SK-N-SH treated with all-trans-retinoic acid at 6 μM for 48 hours (cell line): ENCODE measurements around the gene BUB3.

ENCODE experiments used
- ATAC-seq: fragments of 200-7000 bp; cut with Tn5 transposase; 3 replicates; pipeline ENCODE4 v1.9.1; 2020; ENCODE audit warnings: mild to moderate bottlenecking, moderate library complexity
- ARNTL ChIP-seq: fragments of 450-650 bp; formaldehyde crosslinking; IDR thresholded peaks from 2 replicates; pipeline ENCODE4 v1.5.0; 2020; ENCODE audit warnings: low read depth, mild to moderate bottlenecking, moderate library complexity, borderline replicate concordance
- BACH2 ChIP-seq: fragments of 250-450 bp; sonication (Bioruptor Pico); IDR thresholded peaks from 2 replicates; pipeline ENCODE4 v1.9.0; 2021; ENCODE audit warnings: mild to moderate bottlenecking, borderline replicate concordance
- CREB5 ChIP-seq: fragments of 250-450 bp; sonication (Bioruptor Pico); IDR thresholded peaks from 2 replicates; pipeline ENCODE4 v1.5.1; 2020; ENCODE audit warnings: low read depth, mild to moderate bottlenecking, moderate library complexity
- CSDC2 ChIP-seq: fragments of 250-450 bp; sonication (Bioruptor Pico); IDR thresholded peaks from 2 replicates; pipeline ENCODE4 v1.5.0; 2020; ENCODE audit warnings: mild to moderate bottlenecking, moderate library complexity
- CSRNP3 ChIP-seq: fragments of 250-450 bp; sonication (Bioruptor Pico); IDR thresholded peaks from 2 replicates; pipeline ENCODE4 v1.5.1; 2021; ENCODE audit warnings: mild to moderate bottlenecking, moderate library complexity
- GLIS3 ChIP-seq: fragments of 250-450 bp; sonication (Bioruptor Pico); IDR thresholded peaks from 2 replicates; pipeline ENCODE4 v1.5.0; 2020; ENCODE audit warnings: mild to moderate bottlenecking, moderate library complexity
- OSR1 ChIP-seq: fragments of 250-450 bp; sonication (Bioruptor Pico); IDR thresholded peaks from 2 replicates; pipeline ENCODE4 v1.8.0; 2022; ENCODE audit warnings: moderate library complexity, mild to moderate bottlenecking, inconsistent platforms
- PATZ1 ChIP-seq: fragments of 250-450 bp; sonication (Bioruptor Pico); IDR thresholded peaks from 2 replicates; pipeline ENCODE4 v1.8.0; 2020; ENCODE audit warnings: mild to moderate bottlenecking, moderate library complexity, borderline replicate concordance
- POU6F1 ChIP-seq: fragments of 250-450 bp; sonication (Bioruptor Pico); IDR thresholded peaks from 2 replicates; pipeline ENCODE4 v1.8.0; 2021; ENCODE audit warnings: low read depth, mild to moderate bottlenecking, moderate library complexity, borderline replicate concordance
- PPARA ChIP-seq: fragments of 250-450 bp; sonication (Bioruptor Pico); IDR thresholded peaks from 2 replicates; pipeline ENCODE4 v1.5.0; 2020; ENCODE audit warnings: mild to moderate bottlenecking, borderline replicate concordance
- RARB ChIP-seq: fragments of 250-450 bp; sonication (Bioruptor Pico); IDR thresholded peaks from 2 replicates; pipeline ENCODE4 v1.8.0; 2021; ENCODE audit warnings: mild to moderate bottlenecking, moderate library complexity
- SNAI2 ChIP-seq: fragments of 250-450 bp; sonication (Bioruptor Pico); IDR thresholded peaks from 2 replicates; pipeline ENCODE4 v1.5.0; 2020; ENCODE audit warnings: mild to moderate bottlenecking, moderate library complexity
- TCF4 ChIP-seq: fragments of 250-450 bp; sonication (Bioruptor Pico); IDR thresholded peaks from 2 replicates; pipeline ENCODE4 v1.8.0; 2021; ENCODE audit warnings: mild to moderate bottlenecking, moderate library complexity, borderline replicate concordance
- TOX ChIP-seq: fragments of 250-450 bp; sonication (Bioruptor Pico); IDR thresholded peaks from 2 replicates; pipeline ENCODE4 v1.8.0; 2021; ENCODE audit warnings: mild to moderate bottlenecking, moderate library complexity, borderline replicate concordance
- TSHZ2 ChIP-seq: fragments of 250-450 bp; sonication (Bioruptor Pico); IDR thresholded peaks from 2 replicates; pipeline ENCODE4 v1.5.0; 2020; ENCODE audit warnings: mild to moderate bottlenecking, moderate library complexity
- ZC3H10 ChIP-seq: fragments of 250-450 bp; sonication (Bioruptor Pico); IDR thresholded peaks from 2 replicates; pipeline ENCODE4 v1.5.1; 2021; ENCODE audit warnings: mild to moderate bottlenecking, moderate library complexity
- ZFP3 ChIP-seq: fragments of 250-450 bp; sonication (Bioruptor Pico); IDR thresholded peaks from 2 replicates; pipeline ENCODE4 v1.5.0; 2020; ENCODE audit warnings: mild to moderate bottlenecking, moderate library complexity
- ZNF70 ChIP-seq: fragments of 450-650 bp; formaldehyde crosslinking; IDR thresholded peaks from 2 replicates; pipeline ENCODE4 v1.5.0; 2020; ENCODE audit warnings: mild to moderate bottlenecking, moderate library complexity
- ZNF8 ChIP-seq: fragments of 450-650 bp; formaldehyde crosslinking; IDR thresholded peaks from 2 replicates; pipeline ENCODE4 v1.5.0; 2020; ENCODE audit warnings: mild to moderate bottlenecking, moderate library complexity

BUB3 gene

GRCh38 chr10:123202506-123202905, 48.3 kb downstream of the BUB3 start:
- no peak for ATAC-seq
- TF ChIP-seq SNAI2 (CRISPR knock-in tag) (no peak), TSHZ2 (CRISPR knock-in tag) (no peak), ZC3H10 (CRISPR knock-in tag) (no peak), POU6F1 (no peak), PPARA (CRISPR knock-in tag) (no peak), BACH2 (CRISPR knock-in tag) (no peak), CSDC2 (CRISPR knock-in tag) (no peak), PATZ1 (CRISPR knock-in tag) (no peak), CSRNP3 (CRISPR knock-in tag) (no peak), OSR1 (no peak), TCF4 (CRISPR knock-in tag) (no peak), ARNTL (CRISPR knock-in tag) (no peak)

GRCh38 chr10:123203393-123204126, 49.4 kb downstream of the BUB3 start:
- ATAC-seq: no peak
- TF ChIP-seq TOX (no peak), POU6F1 (no peak), GLIS3 (CRISPR knock-in tag) (no peak), TSHZ2 (CRISPR knock-in tag) (no peak), ZNF70 (CRISPR knock-in tag) (no peak), CSDC2 (CRISPR knock-in tag) (no peak), ZNF8 (CRISPR knock-in tag) (no peak), CSRNP3 (CRISPR knock-in tag) (no peak), PPARA (CRISPR knock-in tag) (no peak), ZFP3 (CRISPR knock-in tag) (no peak), RARB (no peak), CREB5 (no peak), ZC3H10 (CRISPR knock-in tag) (no peak), SNAI2 (CRISPR knock-in tag) (no peak), ARNTL (CRISPR knock-in tag) (no peak)
